ENCODE results near the gene TP53.

The TP53 gene

GRCh38 chr17:7706631-7707354, 19.5 kb upstream of the TP53 start:
- DNase-seq (ENCODE audit: low read depth), result no peak

DNA sequence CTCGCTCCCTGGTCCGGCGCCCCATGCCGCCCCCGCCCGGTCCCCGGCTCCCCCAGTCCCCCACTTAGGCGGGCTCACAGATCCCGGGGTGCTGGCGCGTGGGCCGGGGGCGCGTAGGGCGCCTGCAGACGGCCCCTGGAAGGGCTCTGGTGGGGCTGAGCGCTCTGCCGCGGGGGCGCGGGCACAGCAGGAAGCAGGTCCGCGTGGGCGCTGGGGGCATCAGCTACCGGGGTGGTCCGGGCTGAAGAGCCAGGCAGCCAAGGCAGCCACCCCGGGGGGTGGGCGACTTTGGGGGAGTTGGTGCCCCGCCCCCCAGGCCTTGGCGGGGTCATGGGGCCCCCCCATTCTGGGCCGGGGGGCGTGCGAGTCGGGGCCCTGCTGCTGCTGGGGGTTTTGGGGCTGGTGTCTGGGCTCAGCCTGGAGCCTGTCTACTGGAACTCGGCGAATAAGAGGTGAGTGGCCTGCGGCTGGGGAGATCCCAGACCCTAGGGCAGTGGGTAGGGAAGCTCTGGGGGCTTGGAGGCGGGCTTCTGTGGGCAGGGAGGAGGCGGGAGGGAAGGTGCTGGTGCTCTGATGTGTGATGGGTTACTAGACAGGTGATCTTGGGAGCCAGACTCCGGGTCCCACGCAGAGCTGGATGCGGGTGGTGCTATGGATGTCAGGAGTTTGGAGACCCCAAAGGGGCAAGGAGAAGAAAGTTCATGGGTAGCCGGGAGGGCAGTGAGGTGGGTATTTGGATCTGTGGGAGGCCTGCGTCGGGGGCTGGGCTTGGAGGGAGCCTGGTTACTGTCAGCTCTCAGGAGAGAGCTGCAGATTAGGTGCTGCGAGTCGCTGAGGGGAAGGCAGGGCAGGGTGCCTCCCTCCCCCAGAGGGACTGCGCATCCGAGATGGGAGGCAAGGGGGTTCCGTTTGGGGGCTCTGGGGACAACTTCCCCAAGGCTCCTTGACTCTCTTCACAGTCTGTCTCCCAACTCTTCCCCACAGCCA, 18.3 kb upstream of the TP53 start:
- DNase-seq (ENCODE audit: low read depth), result no peak

DNA sequence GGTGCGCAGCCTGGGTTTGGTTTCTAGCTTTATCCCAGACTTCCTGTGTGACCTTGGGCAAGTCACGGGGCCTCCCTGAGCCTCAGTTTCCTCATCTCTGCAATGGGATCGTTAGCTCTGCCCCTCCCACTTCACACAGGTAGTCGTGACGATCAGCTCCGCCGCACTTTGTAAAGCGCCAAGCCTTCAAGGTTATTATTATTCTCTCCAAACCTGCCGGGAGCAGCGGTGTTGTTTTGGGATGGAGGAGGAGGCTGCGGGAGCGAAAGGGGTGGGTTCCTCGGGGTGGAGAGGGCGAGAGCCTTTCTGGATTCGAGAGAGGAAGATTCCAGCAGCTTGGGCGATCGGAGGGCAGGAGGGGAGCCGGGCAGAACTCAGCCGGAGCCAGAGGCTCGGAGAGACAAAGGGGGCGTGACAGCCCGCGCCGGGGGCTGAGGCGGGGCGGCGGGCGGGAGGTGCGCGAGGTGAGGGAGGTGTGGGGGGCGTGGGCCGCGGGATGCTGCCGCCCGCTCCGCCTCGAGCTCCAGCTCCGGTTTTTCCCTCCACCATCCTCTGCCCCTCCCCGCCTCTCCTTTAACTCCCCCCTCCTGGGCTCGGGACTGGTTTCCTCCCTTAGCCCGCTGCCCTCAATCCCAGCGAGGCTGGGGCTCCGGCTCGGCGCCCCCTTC, 17.4 kb upstream of the TP53 start, which contains the start of gene EFNB3:
Gene EFNB3 (plus strand): TSS at position 602 of the 668 bp plus-strand sequence. CDS start 397 bp downstream, outside the sequence.
- no peak for DNase-seq (ENCODE audit: low read depth)

GRCh38 chr17:7703584-7704479, 16.5 kb upstream of the TP53 start:
- no peak for DNase-seq (ENCODE audit: low read depth)

DNA sequence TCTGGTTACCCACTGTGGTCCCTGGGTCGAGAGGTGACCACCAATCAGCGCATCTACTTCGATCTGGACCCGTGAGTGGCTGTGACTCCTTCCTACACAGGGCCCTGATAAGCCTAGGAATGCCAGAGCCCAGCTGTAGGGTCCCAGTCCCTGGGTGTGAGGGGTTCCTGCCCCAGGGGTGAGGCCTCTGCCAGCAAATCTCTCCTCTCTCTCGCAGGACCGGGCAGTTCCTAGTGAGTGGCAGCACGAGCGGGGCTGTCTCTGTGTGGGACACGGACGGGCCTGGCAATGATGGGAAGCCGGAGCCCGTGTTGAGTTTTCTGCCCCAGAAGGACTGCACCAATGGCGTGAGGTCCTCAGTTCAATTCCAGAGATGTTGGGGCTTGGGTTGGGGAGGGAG, 15.5 kb upstream of the TP53 start:
- no peak for DNase-seq (ENCODE audit: low read depth)

DNA sequence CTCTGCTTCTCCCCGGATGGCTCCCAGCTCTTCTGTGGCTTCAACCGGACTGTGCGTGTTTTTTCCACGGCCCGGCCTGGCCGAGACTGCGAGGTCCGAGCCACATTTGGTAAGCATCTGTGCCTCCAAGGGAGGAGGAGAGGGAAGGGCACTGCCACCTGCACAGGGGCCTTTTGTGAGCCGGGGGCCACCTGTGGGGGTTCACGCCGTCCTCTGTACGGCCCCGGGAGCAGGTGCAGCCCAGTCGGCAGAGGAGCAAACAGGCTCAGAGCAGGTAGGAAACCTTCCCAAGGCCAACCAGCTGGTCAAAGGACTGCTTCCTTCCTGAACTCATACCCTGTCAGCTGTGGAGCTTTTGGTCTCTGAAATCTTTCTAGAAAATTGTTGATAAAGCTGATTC, 14.4 kb upstream of the TP53 start:
- no peak for DNase-seq (ENCODE audit: low read depth)

DNA sequence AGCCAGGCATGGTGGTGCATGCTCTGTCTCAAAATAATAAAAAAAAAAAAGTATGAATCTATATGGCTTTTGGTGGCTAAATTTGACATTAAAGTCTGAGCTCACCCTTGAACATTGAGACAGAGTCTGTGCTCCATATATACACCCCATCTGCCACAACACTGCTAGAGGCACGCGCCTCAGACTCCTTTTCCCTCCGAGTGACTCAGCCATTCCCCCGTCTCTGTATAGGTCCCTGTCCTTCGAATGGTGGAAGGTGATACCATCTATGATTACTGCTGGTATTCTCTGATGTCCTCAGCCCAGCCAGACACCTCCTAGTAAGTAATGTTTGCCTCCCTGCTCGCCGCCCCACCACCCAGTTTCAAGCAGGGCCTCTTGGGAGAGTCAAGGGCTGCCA, 13.2 kb upstream of the TP53 start:
- no peak for DNase-seq (ENCODE audit: low read depth)

GRCh38 chr17:7697828-7698588, 10.7 kb upstream of the TP53 start:
- no peak for DNase-seq (ENCODE audit: low read depth)

DNA sequence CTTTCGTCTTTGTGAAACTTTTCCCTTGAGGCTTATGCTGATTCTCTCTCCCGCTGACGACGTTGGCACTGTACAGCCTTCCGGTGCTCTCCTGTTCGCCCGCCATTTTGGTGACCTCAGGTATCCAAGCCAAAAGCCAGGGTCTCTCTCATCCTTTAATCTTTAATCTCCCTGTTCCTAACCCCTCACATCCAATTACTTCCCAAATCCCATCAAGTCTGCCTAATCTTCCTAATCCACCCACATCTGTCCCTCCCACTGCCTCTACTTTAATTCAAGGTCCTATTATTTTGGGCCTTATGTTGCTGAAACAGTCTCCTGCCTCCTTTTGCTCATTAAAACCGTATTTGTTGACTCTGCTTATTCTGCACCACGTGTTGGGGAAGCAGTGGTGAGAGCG, 8.3 kb upstream of the TP53 start:
- DNase-seq (ENCODE audit: low read depth), result no peak

DNA sequence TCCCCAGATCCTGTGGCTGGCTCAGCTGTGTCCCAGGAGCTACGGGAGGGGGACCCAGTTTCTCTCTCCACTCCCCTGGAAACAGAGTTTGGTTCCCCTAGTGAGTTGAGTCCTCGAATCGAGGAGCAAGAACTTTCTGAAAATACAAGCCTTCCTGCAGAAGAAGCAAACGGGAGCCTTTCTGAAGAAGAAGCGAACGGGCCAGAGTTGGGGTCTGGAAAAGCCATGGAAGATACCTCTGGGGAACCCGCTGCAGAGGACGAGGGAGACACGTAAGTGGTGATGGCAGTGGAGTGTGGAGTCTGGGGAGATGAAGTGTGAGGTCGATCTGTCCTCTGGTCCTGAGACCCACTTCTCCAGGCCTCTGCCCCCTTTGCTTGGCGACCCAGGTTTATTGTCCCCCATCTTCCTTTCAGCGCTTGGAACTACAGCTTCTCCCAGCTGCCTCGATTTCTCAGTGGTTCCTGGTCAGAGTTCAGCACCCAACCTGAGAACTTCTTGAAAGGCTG, 1.6 kb upstream of the TP53 start:
- no peak for DNase-seq (ENCODE audit: low read depth)

- DNase-seq (ENCODE audit: low read depth), result peak; percentile 95
Observed at GRCh38 chr17:7687908-7688807, 868 bp upstream of the TP53 start, which contains the start of gene WRAP53. TSS of gene WRAP53 (plus strand) at chr17:7688477. CDS start at chr17:7688649, 172 bp downstream.

GRCh38 chr17:7686222-7687071, 843 bp downstream of the TP53 start:
- peak; percentile 70 for DNase-seq (ENCODE audit: low read depth)

DNA sequence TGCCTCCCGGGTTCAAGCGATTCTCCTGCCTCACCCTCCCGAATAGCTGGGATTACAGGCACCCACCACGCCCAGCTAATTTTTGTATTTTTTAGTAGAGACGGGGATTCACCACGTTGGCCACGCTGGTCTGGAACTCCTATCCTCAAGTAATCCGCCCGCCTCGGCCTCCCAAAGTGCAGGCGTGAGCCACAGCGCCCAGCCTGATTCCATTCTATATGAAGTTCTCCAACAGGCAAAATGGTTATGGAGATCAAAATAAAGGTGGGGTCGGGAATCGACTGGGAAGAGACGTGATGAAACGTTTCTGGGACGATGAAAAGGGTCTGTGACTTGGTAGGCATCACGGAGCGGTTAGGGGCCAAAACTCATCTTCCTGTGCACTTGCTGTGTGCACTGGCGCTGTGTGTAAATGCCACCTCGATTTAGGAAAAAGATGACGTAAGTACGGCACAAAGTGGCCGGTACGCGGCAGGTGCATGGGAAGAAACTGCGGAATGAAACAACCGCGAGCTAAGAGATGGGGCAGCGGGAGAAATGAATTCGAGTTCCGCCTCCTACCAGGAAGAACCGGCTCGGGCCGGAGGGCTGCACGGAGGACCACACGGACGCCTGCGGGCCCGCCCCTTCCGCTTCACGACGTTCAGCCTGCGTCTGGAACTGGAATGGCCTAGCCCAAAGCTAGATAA, 1.6 kb downstream of the TP53 start:
- DNase-seq (ENCODE audit: low read depth), result peak; percentile 84

- no peak for DNase-seq (ENCODE audit: low read depth)
Observed at GRCh38 chr17:7684851-7685532, 2.3 kb downstream of the TP53 start.

DNA sequence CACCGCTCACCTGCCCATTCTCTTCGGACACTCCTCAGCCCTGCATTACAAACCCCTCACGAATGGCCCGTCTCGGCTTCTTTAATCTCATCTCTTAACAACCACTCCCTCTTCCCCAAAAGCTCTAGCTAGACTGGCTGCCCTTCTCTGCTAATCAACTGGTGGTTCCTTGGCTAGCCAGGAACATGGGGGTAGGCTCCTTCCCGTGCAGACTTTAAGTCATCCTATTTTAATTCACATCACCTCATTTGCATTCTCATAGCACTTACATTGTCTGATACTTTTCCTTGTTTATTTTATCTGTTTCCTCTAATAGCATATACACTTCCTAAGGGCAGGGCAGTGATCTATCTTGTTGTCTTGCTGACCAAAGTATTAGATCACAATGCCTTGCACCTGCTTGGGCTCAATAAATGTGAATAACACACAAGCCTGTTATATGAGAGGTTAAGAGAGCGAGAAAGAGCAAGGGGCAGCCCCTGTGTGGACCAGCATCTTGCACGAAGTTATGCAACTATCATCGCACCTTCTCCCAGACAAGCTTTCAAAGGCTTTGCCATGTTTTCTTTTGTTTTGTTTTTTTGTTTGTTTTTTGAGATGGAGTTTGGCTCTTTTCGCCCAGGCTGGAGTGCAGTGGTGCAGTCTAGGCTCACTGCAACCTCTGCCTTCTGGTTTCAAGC, 9.8 kb downstream of the TP53 start:
- DNase-seq (ENCODE audit: low read depth), result no peak

- DNase-seq (ENCODE audit: low read depth), result no peak
Observed at GRCh38 chr17:7676533-7676932, 10.8 kb downstream of the TP53 start.

DNA sequence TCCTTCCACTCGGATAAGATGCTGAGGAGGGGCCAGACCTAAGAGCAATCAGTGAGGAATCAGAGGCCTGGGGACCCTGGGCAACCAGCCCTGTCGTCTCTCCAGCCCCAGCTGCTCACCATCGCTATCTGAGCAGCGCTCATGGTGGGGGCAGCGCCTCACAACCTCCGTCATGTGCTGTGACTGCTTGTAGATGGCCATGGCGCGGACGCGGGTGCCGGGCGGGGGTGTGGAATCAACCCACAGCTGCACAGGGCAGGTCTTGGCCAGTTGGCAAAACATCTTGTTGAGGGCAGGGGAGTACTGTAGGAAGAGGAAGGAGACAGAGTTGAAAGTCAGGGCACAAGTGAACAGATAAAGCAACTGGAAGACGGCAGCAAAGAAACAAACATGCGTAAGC, 12.4 kb downstream of the TP53 start:
- DNase-seq (ENCODE audit: low read depth), result no peak
